ENCODE measurements around the gene TMEM270.

- TF ChIP-seq POLR2AphosphoS5 (IDR thresholded peaks at IDR 0.05; ENCODE audit: low read depth, low read length) (no peak), YY1 (IDR thresholded peaks at IDR 0.05; ENCODE audit: low read depth) (no peak), GATA2 (CRISPR knock-in tag; IDR thresholded peaks at IDR 0.05) (no peak), ZBTB33 (IDR thresholded peaks at IDR 0.05; ENCODE audit: borderline replicate concordance, low read depth) (no peak)
- TF ChIP-seq, protein P1, sequence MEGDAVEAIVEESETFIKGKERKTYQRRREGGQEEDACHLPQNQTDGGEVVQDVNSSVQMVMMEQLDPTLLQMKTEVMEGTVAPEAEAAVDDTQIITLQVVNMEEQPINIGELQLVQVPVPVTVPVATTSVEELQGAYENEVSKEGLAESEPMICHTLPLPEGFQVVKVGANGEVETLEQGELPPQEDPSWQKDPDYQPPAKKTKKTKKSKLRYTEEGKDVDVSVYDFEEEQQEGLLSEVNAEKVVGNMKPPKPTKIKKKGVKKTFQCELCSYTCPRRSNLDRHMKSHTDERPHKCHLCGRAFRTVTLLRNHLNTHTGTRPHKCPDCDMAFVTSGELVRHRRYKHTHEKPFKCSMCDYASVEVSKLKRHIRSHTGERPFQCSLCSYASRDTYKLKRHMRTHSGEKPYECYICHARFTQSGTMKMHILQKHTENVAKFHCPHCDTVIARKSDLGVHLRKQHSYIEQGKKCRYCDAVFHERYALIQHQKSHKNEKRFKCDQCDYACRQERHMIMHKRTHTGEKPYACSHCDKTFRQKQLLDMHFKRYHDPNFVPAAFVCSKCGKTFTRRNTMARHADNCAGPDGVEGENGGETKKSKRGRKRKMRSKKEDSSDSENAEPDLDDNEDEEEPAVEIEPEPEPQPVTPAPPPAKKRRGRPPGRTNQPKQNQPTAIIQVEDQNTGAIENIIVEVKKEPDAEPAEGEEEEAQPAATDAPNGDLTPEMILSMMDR (IDR thresholded peaks at IDR 0.05) = no peak
- TF ChIP-seq, protein P2, sequence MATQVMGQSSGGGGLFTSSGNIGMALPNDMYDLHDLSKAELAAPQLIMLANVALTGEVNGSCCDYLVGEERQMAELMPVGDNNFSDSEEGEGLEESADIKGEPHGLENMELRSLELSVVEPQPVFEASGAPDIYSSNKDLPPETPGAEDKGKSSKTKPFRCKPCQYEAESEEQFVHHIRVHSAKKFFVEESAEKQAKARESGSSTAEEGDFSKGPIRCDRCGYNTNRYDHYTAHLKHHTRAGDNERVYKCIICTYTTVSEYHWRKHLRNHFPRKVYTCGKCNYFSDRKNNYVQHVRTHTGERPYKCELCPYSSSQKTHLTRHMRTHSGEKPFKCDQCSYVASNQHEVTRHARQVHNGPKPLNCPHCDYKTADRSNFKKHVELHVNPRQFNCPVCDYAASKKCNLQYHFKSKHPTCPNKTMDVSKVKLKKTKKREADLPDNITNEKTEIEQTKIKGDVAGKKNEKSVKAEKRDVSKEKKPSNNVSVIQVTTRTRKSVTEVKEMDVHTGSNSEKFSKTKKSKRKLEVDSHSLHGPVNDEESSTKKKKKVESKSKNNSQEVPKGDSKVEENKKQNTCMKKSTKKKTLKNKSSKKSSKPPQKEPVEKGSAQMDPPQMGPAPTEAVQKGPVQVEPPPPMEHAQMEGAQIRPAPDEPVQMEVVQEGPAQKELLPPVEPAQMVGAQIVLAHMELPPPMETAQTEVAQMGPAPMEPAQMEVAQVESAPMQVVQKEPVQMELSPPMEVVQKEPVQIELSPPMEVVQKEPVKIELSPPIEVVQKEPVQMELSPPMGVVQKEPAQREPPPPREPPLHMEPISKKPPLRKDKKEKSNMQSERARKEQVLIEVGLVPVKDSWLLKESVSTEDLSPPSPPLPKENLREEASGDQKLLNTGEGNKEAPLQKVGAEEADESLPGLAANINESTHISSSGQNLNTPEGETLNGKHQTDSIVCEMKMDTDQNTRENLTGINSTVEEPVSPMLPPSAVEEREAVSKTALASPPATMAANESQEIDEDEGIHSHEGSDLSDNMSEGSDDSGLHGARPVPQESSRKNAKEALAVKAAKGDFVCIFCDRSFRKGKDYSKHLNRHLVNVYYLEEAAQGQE (IDR thresholded peaks at IDR 0.05; ENCODE audit: low read depth, low read length) = no peak
- TF ChIP-seq, protein P3, sequence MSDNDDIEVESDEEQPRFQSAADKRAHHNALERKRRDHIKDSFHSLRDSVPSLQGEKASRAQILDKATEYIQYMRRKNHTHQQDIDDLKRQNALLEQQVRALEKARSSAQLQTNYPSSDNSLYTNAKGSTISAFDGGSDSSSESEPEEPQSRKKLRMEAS (IDR thresholded peaks at IDR 0.05; ENCODE audit: low read depth) = no peak
Measured at GRCh38 chr7:73820013-73820412, 40.9 kb upstream of the TMEM270 start.

Data from SK-N-SH (cell line).